Measurements from ENCODE around the gene VGLL4. TPM values are rescaled to one million over a fixed set of nuclear protein-coding genes. Genes with fewer than 3 reads are reported as not detected.
A peak's percentile ranks its signal among the peaks of the same experiment; 100 is the strongest.

Gene VGLL4
- total RNA-seq, 4 donors from 2014 or later = 59.5 to 117 (median 80.9) TPM

- DNase-seq (ENCODE audit: low spot score in 2 of 2) = peak in 1 of 2 donors; percentile 82
- H3K4me3 ChIP-seq (ENCODE audit: low read depth, poor library complexity, severe bottlenecking) = no peak overlapping the region
- intact Hi-C loops (cut with DNase I; ENCODE audit: low total_unique reads) = no loop called here
- no peak for TF ChIP-seq POLR2A (IDR thresholded peaks at IDR 0.05)
- TF ChIP-seq, protein P1, sequence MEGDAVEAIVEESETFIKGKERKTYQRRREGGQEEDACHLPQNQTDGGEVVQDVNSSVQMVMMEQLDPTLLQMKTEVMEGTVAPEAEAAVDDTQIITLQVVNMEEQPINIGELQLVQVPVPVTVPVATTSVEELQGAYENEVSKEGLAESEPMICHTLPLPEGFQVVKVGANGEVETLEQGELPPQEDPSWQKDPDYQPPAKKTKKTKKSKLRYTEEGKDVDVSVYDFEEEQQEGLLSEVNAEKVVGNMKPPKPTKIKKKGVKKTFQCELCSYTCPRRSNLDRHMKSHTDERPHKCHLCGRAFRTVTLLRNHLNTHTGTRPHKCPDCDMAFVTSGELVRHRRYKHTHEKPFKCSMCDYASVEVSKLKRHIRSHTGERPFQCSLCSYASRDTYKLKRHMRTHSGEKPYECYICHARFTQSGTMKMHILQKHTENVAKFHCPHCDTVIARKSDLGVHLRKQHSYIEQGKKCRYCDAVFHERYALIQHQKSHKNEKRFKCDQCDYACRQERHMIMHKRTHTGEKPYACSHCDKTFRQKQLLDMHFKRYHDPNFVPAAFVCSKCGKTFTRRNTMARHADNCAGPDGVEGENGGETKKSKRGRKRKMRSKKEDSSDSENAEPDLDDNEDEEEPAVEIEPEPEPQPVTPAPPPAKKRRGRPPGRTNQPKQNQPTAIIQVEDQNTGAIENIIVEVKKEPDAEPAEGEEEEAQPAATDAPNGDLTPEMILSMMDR (IDR thresholded peaks at IDR 0.05) = no peak
- WGBS, 2 donors = 95 to 97% methylated on average over 14 of the region's 14 CpGs
Observed at GRCh38 chr3:11539677-11540076, 104.0 kb downstream of the VGLL4 start.

DNA sequence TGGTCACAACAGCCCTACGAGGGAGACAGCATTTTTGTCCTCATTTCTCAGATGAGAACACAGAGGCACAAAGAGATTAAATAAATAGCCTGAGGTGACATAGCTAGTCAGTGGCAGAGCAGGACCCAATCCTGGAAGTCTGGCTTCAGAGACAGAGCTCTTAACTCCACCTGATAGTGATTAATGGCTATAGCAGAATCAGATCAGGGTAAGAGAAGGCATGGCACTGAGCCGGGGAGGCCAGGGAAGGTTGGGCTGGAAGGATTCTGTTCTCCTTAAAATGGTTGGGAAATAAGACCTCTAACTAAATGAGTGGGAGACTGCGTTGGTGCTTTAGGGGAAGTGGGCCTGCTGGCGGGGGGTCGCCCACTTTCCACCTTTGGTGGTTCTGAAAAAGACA is 104.5 kb downstream of the VGLL4 start:
- peak in 1 of 2 donors; percentile 67 for DNase-seq (ENCODE audit: low spot score in 2 of 2)
- 86 to 88% methylated on average over 5 of the region's 5 CpGs for WGBS, 2 donors
- TF ChIP-seq, protein P1 (IDR thresholded peaks at IDR 0.05) = no peak
- TF ChIP-seq POLR2A (IDR thresholded peaks at IDR 0.05) = no peak
- H3K4me3 ChIP-seq (ENCODE audit: low read depth, poor library complexity, severe bottlenecking) = no peak overlapping the region
- intact Hi-C loops (cut with DNase I; ENCODE audit: low total_unique reads) = no loop called here

- peak in 1 of 2 donors; percentile 64 for DNase-seq (ENCODE audit: low spot score in 2 of 2)
- intact Hi-C loops (cut with DNase I; ENCODE audit: low total_unique reads) = no loop called here
- H3K4me3 ChIP-seq (ENCODE audit: low read depth, poor library complexity, severe bottlenecking) = no peak overlapping the region
- 93 to 95% methylated on average over 3 of the region's 3 CpGs for WGBS, 2 donors
- TF ChIP-seq, protein P1 (IDR thresholded peaks at IDR 0.05) = no peak
- no peak for TF ChIP-seq POLR2A (IDR thresholded peaks at IDR 0.05)
Observed at GRCh38 chr3:11538581-11538980, 105.1 kb downstream of the VGLL4 start.

DNA sequence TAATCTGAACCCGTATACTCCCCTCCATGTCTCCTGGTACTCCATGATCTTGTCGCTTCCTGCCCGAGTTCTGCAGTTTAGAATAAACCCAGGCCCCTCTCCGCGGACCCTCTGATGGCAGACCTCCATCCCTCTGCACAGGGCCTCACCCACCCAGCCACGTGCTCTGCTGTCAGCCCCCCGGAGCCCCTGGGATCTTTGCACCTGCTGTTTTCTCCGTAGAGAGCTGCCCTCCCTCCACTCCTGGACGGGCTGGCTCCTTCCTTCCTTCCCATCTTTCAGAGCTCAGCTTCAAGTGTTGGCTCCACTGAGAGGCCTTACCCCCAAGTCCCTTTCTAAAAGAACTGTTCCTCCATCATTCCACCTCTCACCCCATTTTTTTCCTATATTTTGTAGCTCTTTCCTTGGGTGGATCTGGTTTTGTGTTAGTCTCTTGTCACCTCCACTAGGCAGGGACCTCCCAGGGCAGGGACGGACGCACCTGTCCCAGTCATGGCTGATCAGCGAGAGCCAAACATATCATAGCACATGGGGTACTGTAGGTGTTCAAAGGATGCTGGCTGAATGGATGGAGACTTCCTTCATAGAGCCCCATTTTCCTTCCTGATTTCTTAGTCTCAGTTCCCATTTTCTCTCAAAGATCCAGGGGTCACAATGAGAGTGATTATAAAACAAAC is 106.6 kb downstream of the VGLL4 start:
- intact Hi-C loops (cut with DNase I; ENCODE audit: low total_unique reads) = no loop called here
- DNase-seq (ENCODE audit: low spot score in 2 of 2) = peak in 1 of 2 donors; percentile 70
- 87 to 94% methylated on average over 12 of the region's 12 CpGs for WGBS, 2 donors
- TF ChIP-seq, protein P1 (IDR thresholded peaks at IDR 0.05) = no peak
- TF ChIP-seq POLR2A (IDR thresholded peaks at IDR 0.05) = no peak
- no peak overlapping the region for H3K4me3 ChIP-seq (ENCODE audit: low read depth, poor library complexity, severe bottlenecking)

GRCh38 chr3:11536132-11536935 is 107.4 kb downstream of the VGLL4 start:
- peak in 1 of 2 donors; percentile 85 for DNase-seq (ENCODE audit: low spot score in 2 of 2)
- intact Hi-C loops (cut with DNase I; ENCODE audit: low total_unique reads) = no loop called here
- TF ChIP-seq, protein P1 (IDR thresholded peaks at IDR 0.05) = no peak
- no peak for TF ChIP-seq POLR2A (IDR thresholded peaks at IDR 0.05)
- WGBS, 2 donors = 81 to 91% methylated on average over 22 to 23 of the region's 23 CpGs
- no peak overlapping the region for H3K4me3 ChIP-seq (ENCODE audit: low read depth, poor library complexity, severe bottlenecking)

Measured in lower leg skin (tissue), 4 donors.